OCI-LY1 (cell line): Measurements from ENCODE around the gene PTPDC1.

ENCODE experiments used
- EZH2 ChIP-seq: fragments of 200-600 bp; sonication (generic), shearing (Covaris generic); IDR thresholded peaks from 2 replicates; pipeline ENCODE4 v1.8.0; 2017; ENCODE audit warnings: borderline replicate concordance, mixed run types, mild to moderate bottlenecking, antibody characterized with exemption, low read length, moderate library complexity, mixed read lengths
- TF ChIP-seq, protein P1 (sequence below): fragments of 200-600 bp; sonication (generic), shearing (Covaris generic); IDR thresholded peaks from 2 replicates; pipeline ENCODE4 v1.5.1; 2017; ENCODE audit warnings: mild to moderate bottlenecking, antibody characterized with exemption, low read length, moderate library complexity, mixed read lengths

DNA sequence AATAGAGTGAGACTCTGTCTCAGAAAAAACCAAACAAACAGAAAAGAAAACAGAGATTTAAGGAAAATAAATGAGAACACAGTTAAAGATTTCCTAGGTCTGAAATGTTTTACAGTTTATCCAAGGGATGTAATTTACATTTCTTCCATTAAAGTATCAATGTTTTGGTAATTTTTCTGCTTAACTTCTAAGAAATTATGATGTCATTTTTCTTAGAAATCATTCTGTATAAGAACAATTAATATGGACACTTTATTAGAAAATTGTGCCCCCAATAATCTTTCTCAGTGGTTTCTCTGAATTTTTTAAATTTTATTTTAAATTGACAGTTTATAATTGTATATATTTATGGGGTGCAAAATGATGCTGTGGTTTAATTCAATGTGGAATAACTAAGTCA, 49.8 kb upstream of the PTPDC1 start:
- TF ChIP-seq, protein P1, sequence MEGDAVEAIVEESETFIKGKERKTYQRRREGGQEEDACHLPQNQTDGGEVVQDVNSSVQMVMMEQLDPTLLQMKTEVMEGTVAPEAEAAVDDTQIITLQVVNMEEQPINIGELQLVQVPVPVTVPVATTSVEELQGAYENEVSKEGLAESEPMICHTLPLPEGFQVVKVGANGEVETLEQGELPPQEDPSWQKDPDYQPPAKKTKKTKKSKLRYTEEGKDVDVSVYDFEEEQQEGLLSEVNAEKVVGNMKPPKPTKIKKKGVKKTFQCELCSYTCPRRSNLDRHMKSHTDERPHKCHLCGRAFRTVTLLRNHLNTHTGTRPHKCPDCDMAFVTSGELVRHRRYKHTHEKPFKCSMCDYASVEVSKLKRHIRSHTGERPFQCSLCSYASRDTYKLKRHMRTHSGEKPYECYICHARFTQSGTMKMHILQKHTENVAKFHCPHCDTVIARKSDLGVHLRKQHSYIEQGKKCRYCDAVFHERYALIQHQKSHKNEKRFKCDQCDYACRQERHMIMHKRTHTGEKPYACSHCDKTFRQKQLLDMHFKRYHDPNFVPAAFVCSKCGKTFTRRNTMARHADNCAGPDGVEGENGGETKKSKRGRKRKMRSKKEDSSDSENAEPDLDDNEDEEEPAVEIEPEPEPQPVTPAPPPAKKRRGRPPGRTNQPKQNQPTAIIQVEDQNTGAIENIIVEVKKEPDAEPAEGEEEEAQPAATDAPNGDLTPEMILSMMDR: no peak
- no peak for TF ChIP-seq EZH2
